HEK293T (cell line): ENCODE measurements around the gene KLHDC7B.

Source experiments
- ARNT ChIP-seq: fragments of 450-650 bp; IDR thresholded peaks from 2 replicates; pipeline ENCODE4 v1.6.1; 2017; ENCODE audit warnings: mild to moderate bottlenecking
- BHLHE40 ChIP-seq: fragments of 450-650 bp; IDR thresholded peaks from 2 replicates; pipeline ENCODE4 v1.6.1; 2016; ENCODE audit warnings: mild to moderate bottlenecking, moderate library complexity, borderline replicate concordance
- CTBP1 ChIP-seq: fragments of 450-650 bp; IDR thresholded peaks from 2 replicates; pipeline ENCODE4 v1.6.1; 2016; ENCODE audit warnings: borderline replicate concordance
- FOXA1 ChIP-seq: fragments of 450-650 bp; IDR thresholded peaks from 2 replicates; pipeline ENCODE4 v1.6.1; 2016; ENCODE audit warnings: mild to moderate bottlenecking
- FOXM1 ChIP-seq: fragments of 450-650 bp; IDR thresholded peaks from 2 replicates; pipeline ENCODE4 v1.6.1; 2017; ENCODE audit warnings: mild to moderate bottlenecking, borderline replicate concordance
- L3MBTL2 ChIP-seq: fragments of 450-650 bp; conservative IDR thresholded peaks from 2 replicates; pipeline ENCODE4 v1.6.1; 2016; ENCODE audit warnings: mild to moderate bottlenecking
- LEF1 ChIP-seq: fragments of 450-650 bp; IDR thresholded peaks from 2 replicates; pipeline ENCODE4 v1.6.1; 2017; ENCODE audit warnings: mild to moderate bottlenecking, borderline replicate concordance
- NFRKB ChIP-seq: fragments of 450-650 bp; IDR thresholded peaks from 2 replicates; pipeline ENCODE4 v1.6.1; 2016; ENCODE audit warnings: mild to moderate bottlenecking, moderate library complexity
- SP1 ChIP-seq: fragments of 450-650 bp; IDR thresholded peaks from 2 replicates; pipeline ENCODE4 v1.6.1; 2017
- TARDBP ChIP-seq: fragments of 450-650 bp; IDR thresholded peaks from 2 replicates; pipeline ENCODE4 v1.6.1; 2016

GRCh38 chr22:50551160-50551752, 5.6 kb downstream of the KLHDC7B start:
- TF ChIP-seq TARDBP (no peak), BHLHE40 (no peak), SP1 (no peak), CTBP1 (no peak), LEF1 (no peak), L3MBTL2 (no peak), NFRKB (no peak), ARNT (no peak), FOXA1 (no peak), FOXM1 (no peak)
